ENCODE data around the gene LAMA4. TPM values are rescaled to one million over a fixed set of nuclear protein-coding genes. Genes with fewer than 3 reads are reported as not detected.

Gene LAMA4
- total RNA-seq, 2 experiments from 2014 or later: not detected

DNA sequence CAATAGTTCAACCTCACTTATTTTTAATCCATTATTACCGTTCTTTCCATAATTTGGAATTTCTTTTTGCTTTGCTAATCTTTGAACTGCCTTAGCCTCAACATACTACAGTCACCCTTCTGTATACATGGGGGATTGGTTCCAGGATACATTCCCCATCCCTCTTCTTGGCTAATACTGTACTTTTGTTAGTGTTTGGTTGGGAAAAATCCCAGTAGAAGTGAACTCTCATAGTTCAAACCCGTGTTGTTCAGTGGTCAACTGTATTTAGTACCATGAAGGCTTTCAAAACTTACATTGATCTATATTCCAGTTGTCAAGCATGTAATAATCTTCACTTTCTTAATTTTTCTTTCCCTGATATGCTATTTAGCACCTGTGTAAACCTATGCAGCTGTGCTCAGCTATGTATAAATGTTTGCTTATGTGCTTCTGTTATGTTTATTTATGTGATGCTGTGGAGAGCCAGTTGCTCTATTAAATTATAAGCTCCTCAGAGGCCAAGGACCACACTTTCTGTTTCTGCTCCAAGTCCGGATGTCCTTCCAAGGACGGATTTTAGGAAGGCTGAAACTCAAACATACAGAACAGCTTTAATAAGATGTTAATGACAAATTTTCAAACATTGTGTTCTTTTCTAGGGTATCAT, 33.3 kb upstream of the LAMA4 start:
- H3K4me1 Mint-ChIP-seq: peaks cover 42% of the 10 kb centered on the region
- no peaks in the 10 kb centered on the region for H3K9me3 Mint-ChIP-seq (ENCODE audit: low read depth)
- H3K27me3 Mint-ChIP-seq: peaks cover 74% of the 10 kb centered on the region
- H3K36me3 Mint-ChIP-seq: peaks cover 10% of the 10 kb centered on the region
- CTCF ChIA-PET: interaction anchor here (1.3 kb wide), 2 partner anchors 23 to 124 kb away, joined by 3 to 6 read pairs; no protein-coding TSS in a partner anchor
- no peak overlapping the region for H3K4me3 Mint-ChIP-seq
- DNase-seq (no peak), ATAC-seq (no peak)
- H3K27ac Mint-ChIP-seq: no peak overlapping the region

DNA sequence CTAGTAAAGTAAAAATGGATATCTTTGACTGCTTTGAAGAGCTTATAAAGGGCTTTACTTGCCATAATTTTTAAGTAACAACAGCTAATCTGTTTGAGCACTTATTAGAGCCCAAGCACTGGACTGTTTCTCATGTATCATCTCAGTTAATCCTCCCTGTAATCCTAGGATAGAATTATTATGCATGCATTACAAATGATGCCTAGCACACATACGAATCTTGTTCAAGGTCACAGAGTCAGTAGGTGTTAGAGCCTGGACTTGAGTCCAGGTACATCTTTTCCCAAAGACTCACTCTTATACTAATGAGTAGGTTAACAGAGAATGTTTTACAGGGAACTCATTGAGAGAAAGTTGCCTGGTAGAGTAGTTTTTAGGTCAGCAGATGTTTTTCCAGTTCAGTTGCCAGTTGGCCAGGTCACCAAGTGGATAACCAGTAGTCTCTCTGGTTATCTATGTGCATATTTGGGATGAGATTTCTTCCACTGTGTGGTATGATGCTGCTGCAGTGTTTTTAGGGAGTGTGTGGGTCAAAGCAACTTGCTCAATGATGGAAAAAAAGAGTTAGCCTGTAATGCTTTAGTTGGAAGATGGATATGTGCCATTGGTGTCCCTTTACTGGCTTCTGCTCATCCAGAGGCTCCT, 32.3 kb upstream of the LAMA4 start:
- no peak for DNase-seq
- Mint-ChIP-seq H3K27me3 (peaks cover 71% of the 10 kb centered on the region), H3K27ac (no peak overlapping the region), H3K9me3 (ENCODE audit: low read depth) (no peaks in the 10 kb centered on the region), H3K4me1 (peaks cover 43% of the 10 kb centered on the region), H3K4me3 (no peak overlapping the region), H3K36me3 (peaks cover 10% of the 10 kb centered on the region)
- CTCF ChIA-PET: interaction anchor here (1.2 to 2.0 kb wide), 2 partner anchors 106 to 124 kb away, joined by 4 to 9 read pairs; no protein-coding TSS in a partner anchor
- no peak for ATAC-seq

DNA sequence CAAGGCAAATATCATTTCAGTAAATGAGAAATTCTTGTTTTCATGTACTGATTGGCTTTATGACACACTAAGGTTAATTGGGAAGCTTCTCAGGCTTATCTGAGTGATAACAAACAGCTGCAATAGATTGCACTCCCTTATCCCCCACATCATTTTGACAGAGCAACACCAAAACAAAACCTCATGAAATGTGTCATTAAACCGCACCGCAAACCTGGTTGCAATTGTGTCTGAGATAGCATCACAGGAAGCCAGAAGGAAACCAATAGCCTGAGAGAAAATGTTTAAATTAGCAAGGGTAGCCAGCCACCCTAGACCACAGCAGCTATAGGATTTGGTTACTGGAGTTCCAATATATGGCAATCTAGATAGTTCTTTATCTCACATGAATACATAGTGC, 31.6 kb upstream of the LAMA4 start:
- peak overlapping the region; percentile 72 for H3K27ac Mint-ChIP-seq
- peak overlapping the region; percentile 16 for H3K4me3 Mint-ChIP-seq
- CTCF ChIA-PET: interaction anchor here (1.2 to 2.0 kb wide), 3 partner anchors 106 to 199 kb away, joined by 4 to 9 read pairs (median 4); partner anchors contain the start of genes FAM229B and TUBE1
- DNase-seq (peak; percentile 93), ATAC-seq (peak; percentile 91)
- peaks cover 71% of the 10 kb centered on the region for H3K27me3 Mint-ChIP-seq
- peaks cover 43% of the 10 kb centered on the region for H3K4me1 Mint-ChIP-seq
- peaks cover 10% of the 10 kb centered on the region for H3K36me3 Mint-ChIP-seq
- no peaks in the 10 kb centered on the region for H3K9me3 Mint-ChIP-seq (ENCODE audit: low read depth)

DNA sequence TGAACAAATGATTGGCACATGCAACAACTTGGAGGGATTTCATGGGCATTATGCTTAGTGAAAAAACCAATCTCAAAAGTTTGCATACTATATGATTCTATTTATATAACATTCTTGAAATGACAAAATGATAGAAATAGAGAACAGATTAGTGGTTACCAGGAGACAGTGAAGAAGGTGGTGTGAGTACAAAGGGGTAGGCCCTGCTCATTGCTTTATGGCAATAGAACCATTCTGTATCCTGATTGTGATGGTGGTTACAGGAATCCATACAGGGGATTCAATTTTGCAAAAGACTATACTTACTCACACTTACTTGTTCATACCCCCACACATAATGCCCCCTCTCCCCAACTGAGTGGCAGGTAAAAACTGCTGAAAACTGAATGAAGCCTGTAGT, 30.2 kb upstream of the LAMA4 start:
- ATAC-seq: no peak

DNA sequence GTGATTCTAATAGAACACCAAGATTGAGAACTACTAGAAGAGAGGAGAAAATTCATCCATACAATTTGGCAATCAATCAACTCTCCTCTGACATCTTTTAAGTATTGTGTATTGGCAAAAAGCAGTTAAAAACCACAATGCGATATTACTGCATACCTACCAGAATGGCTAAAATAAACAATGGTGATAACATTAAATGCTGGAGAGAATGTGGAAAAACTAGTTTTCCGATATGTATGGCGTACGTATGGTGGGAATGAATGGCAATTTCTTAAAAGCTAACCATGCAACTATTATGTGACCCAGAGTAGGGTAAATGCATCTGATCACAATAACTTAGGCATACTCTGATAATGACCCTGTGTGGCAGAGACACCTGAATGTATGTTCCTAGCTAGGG, 29.3 kb upstream of the LAMA4 start:
- no peaks in the 10 kb centered on the region for H3K9me3 Mint-ChIP-seq (ENCODE audit: low read depth)
- H3K27me3 Mint-ChIP-seq: peaks cover 73% of the 10 kb centered on the region
- ATAC-seq (no peak), DNase-seq (no peak)
- H3K36me3 Mint-ChIP-seq: peaks cover 10% of the 10 kb centered on the region
- CTCF ChIA-PET: no interaction called here
- no peak overlapping the region for H3K27ac Mint-ChIP-seq
- peaks cover 40% of the 10 kb centered on the region for H3K4me1 Mint-ChIP-seq
- no peak overlapping the region for H3K4me3 Mint-ChIP-seq

More for the DNA sequence above, 30.2 kb upstream of the LAMA4 start:
- Mint-ChIP-seq H3K27ac (no peak overlapping the region), H3K4me1 (peaks cover 43% of the 10 kb centered on the region), H3K9me3 (ENCODE audit: low read depth) (no peaks in the 10 kb centered on the region), H3K4me3 (no peak overlapping the region), H3K27me3 (peaks cover 71% of the 10 kb centered on the region), H3K36me3 (peaks cover 10% of the 10 kb centered on the region)
- no peak for DNase-seq
- CTCF ChIA-PET: interaction anchor here (1.0 to 2.0 kb wide), 4 partner anchors 10 to 122 kb away, joined by 3 to 9 read pairs (median 4); no protein-coding TSS in a partner anchor

DNA sequence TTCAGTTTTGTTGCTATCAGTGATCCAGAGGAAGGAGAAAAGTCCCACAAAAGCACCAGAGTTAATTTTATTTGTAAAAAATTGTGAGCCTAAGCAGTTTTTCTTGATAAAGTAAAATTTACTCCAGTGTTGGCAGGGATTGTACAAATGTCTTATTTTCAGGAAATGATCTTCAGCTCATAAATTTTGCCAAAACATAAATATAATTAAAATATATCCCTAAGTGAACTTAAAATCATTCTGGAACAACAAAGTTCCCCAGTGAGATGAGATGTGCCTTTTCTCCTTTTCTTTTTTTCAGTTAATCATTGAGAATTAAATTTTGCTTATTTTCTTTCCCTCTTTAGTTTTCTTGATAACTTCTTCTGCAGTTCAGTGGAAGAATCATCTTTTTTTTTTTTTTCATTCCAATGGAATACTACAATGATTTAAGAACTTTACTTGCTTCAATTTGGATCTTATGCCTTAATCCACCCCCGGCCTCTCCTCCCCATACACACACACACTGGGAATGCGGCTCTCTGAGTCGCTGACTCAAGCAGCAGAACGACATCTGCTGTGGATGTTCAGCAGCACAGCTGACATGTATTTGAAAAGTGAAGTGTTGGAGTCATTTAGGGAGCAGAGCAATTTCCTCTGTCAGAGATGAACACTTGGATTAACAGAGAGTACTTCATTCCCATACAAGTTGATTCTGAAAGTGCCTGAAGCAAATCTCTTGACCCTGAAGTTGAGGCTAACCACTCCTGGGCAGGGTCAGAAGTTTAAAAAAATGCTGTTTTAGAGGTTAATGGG, 27.7 kb upstream of the LAMA4 start:
- ATAC-seq (no peak), DNase-seq (no peak)
- Mint-ChIP-seq H3K27ac (no peak overlapping the region), H3K36me3 (peaks cover 6% of the 10 kb centered on the region), H3K4me3 (no peak overlapping the region), H3K4me1 (peaks cover 26% of the 10 kb centered on the region), H3K9me3 (ENCODE audit: low read depth) (no peaks in the 10 kb centered on the region), H3K27me3 (peaks cover 73% of the 10 kb centered on the region)
- CTCF ChIA-PET: no interaction called here

DNA sequence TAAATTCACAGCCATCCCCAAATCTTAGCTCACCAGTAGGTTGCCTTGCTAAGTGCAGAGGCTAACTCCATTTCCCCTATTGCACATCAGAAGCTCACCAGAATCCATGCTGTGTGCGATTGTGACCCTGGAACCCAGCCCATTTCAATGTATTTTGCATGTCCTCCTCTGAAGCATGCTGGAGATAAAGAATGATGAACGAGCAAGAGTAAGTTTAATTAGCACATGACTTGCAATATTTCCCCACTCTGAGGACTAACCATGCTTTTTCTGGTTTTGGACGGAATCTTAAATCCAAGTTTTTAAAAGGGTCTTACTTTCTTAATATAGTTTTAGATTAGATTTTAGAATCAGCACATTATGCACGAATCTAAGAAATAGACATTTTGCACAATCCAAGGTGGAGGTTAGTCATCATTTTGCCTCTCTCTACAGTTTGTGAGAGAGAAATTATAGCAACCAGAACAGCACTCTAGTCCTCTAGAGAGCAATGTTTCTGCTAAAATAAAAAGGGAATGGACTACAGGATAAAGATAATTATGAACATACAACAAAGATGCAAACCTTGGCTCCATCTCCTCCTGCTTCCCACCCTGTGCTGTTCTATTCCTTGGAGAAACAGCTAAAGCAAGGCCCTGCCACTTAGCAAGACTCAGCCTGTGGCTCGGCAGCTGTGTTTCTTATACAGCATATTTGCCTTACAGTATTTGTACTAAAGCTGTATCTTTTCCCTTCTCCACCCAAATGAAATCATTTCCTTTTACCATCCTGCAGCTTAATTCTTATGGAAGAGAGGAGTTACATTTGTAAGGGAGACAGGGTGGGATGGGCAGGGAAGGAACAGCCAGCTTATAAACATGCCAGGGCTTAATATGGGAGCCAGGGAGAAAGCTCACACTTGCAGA, 24.9 kb upstream of the LAMA4 start:
- CTCF ChIA-PET: interaction anchor here (1.9 kb wide), 1 partner anchor 9 kb away, joined by 5 read pairs; no protein-coding TSS in a partner anchor
- H3K27ac Mint-ChIP-seq: no peak overlapping the region
- H3K27me3 Mint-ChIP-seq: peaks cover 80% of the 10 kb centered on the region
- ATAC-seq (no peak), DNase-seq (no peak)
- no peaks in the 10 kb centered on the region for H3K9me3 Mint-ChIP-seq (ENCODE audit: low read depth)
- no peak overlapping the region for H3K4me3 Mint-ChIP-seq
- peaks cover 7% of the 10 kb centered on the region for H3K4me1 Mint-ChIP-seq
- H3K36me3 Mint-ChIP-seq: peaks cover 2% of the 10 kb centered on the region

DNA sequence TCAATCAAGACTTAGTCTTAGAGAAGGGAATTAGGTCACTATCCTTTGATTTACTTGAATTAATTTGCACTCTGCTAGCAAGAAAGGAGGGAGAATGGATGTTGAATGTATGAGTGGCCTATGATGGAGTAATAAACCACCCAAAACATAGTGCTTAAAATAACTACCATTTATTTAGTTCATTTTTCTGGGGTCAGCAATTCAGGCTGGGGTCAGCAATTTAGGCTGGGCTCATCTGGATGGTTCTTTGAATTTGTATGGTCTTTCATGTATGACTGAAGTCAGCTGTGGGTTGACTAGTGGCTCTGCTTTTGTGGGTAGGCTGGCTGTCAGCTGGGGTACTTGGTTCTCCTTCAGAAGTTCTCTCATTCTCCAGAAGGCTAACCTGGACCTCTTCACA, 21.0 kb upstream of the LAMA4 start:
- CTCF ChIA-PET: interaction anchor here (0.8 to 1.0 kb wide), 2 partner anchors 21 to 26 kb away, joined by 3 to 5 read pairs; partner anchors contain the start of gene LAMA4
- no peaks in the 10 kb centered on the region for H3K9me3 Mint-ChIP-seq (ENCODE audit: low read depth)
- ATAC-seq (no peak), DNase-seq (no peak)
- no peaks in the 10 kb centered on the region for H3K4me1 Mint-ChIP-seq
- no peaks in the 10 kb centered on the region for H3K36me3 Mint-ChIP-seq
- no peak overlapping the region for H3K4me3 Mint-ChIP-seq
- H3K27ac Mint-ChIP-seq: no peak overlapping the region
- H3K27me3 Mint-ChIP-seq: peaks cover 66% of the 10 kb centered on the region

DNA sequence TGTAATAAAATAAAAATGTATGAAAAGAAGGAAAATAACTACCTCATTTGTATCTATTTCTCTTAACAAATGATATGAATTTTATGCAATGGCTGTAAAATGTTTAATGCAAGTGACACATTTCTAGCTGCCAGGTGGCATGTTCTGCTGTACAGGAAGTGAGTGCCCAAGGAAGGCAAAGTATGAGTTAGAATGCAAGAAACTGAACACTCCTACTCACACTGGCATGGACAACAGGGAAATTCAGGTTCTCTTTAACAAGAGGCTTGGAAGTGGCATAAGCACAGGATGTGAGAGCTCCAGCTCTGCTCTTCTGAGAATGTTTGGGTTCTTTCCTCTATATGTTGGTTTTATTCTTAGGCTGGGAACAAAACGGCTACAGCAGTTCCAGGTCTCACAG, 20.4 kb upstream of the LAMA4 start:
- Mint-ChIP-seq H3K4me1 (no peaks in the 10 kb centered on the region), H3K27me3 (peaks cover 60% of the 10 kb centered on the region), H3K4me3 (no peak overlapping the region), H3K9me3 (ENCODE audit: low read depth) (no peaks in the 10 kb centered on the region), H3K36me3 (no peaks in the 10 kb centered on the region), H3K27ac (no peak overlapping the region)
- CTCF ChIA-PET: interaction anchor here (0.8 to 1.2 kb wide), 3 partner anchors 12 to 26 kb away, joined by 3 to 5 read pairs (median 3); partner anchors contain the start of gene LAMA4
- DNase-seq (no peak), ATAC-seq (no peak)

DNA sequence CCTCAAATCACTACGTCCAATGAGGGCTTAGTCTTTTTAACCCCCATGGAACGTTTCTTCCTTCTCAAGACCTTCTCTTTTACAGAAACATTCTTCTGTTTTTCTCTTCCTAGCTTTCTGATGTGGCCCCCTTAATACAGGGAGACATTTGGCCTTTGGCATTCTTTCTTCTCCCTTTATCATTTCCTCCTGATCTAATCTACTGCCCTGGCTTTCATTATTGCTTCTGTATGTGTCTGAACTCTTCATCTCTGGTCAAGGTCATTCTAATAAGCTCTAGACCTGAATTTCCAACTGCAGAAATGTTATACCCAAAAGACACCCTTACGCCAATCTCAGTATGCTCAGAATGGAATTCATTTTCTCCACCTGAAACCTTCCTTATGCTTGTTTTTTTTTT, 18.4 kb upstream of the LAMA4 start:
- H3K4me1 Mint-ChIP-seq: no peaks in the 10 kb centered on the region
- no peak for DNase-seq
- no peaks in the 10 kb centered on the region for H3K36me3 Mint-ChIP-seq
- CTCF ChIA-PET: no interaction called here
- ATAC-seq: no peak
- no peak overlapping the region for H3K27ac Mint-ChIP-seq
- H3K9me3 Mint-ChIP-seq (ENCODE audit: low read depth): no peaks in the 10 kb centered on the region
- H3K27me3 Mint-ChIP-seq: peaks cover 50% of the 10 kb centered on the region
- H3K4me3 Mint-ChIP-seq: no peak overlapping the region

DNA sequence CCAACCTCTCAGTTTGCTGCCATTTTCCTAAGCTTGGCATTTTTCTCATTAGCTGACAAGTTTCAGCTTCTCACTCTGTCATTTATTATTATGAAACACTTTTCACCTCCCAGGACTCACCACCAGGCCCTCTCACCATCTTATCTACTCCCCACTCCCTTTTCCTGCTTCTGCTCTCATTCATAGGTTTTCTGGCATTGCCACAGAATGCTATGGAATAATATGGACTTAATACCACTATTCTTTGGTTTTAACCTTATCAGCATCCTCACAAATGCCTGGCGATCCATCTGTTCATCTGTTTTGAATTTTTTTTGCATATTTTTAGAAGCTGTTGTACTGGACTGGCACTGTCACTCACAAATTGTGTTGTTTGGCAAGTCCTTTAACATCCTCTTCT, 16.4 kb upstream of the LAMA4 start:
- Mint-ChIP-seq H3K27ac (no peak overlapping the region), H3K4me1 (no peaks in the 10 kb centered on the region), H3K27me3 (peaks cover 55% of the 10 kb centered on the region), H3K36me3 (no peaks in the 10 kb centered on the region), H3K4me3 (no peak overlapping the region), H3K9me3 (ENCODE audit: low read depth) (no peaks in the 10 kb centered on the region)
- DNase-seq: no peak
- no peak for ATAC-seq
- CTCF ChIA-PET: interaction anchor here (1.7 kb wide), 1 partner anchor 8 kb away, joined by 5 read pairs; no protein-coding TSS in a partner anchor

DNA sequence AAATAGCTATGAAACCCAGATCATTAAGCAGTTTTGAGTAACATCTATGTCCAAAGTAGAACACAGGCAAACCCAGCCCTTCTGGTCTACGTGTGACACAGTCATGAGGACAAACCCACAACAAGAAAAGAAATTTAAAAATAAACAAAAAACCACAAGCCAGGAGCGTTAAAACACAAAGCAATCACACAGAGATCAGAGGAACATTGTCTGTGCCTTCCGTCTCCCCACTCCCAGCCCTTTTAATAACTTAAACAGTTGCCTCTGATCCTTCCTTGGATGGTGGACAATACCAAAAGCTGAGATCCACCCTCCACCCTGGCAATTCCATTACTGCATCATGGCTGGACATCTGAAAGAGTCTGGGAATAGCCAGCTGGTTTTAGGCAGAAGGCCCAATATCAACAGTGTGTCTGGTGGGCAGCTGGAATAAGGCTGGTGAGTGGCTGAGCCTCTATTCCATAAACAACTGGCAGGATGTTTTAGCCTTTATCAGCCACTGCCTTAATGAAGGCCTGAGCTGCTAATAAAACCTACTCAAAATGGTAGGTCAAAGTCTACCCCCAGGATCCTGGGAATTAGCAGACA, 15.7 kb upstream of the LAMA4 start:
- CTCF ChIA-PET: interaction anchor here (1.0 to 1.7 kb wide), 3 partner anchors 9 to 89 kb away, joined by 3 to 5 read pairs (median 4); no protein-coding TSS in a partner anchor
- H3K4me3 Mint-ChIP-seq: no peak overlapping the region
- peaks cover 51% of the 10 kb centered on the region for H3K27me3 Mint-ChIP-seq
- H3K27ac Mint-ChIP-seq: no peak overlapping the region
- H3K36me3 Mint-ChIP-seq: no peaks in the 10 kb centered on the region
- H3K4me1 Mint-ChIP-seq: no peaks in the 10 kb centered on the region
- ATAC-seq (no peak), DNase-seq (no peak)
- no peaks in the 10 kb centered on the region for H3K9me3 Mint-ChIP-seq (ENCODE audit: low read depth)
